Mesodermal cell (in vitro differentiated cells): ENCODE results near the gene TMEM163.
"Not testable (repeated sequence)": the region's sequence is repeated elsewhere in the genome, so short reads cannot be mapped to it uniquely, and the experiment has no call there.

Experiments
- H3K27ac ChIP-seq: 2 replicates; pipeline ENCODE4 v1.7.0; 2013; ENCODE audit warnings: mild to moderate bottlenecking, low read depth, low read length, moderate library complexity; ENCODE audit not compliant: severe bottlenecking
- H3K36me3 ChIP-seq: 2 replicates; pipeline ENCODE4 v1.7.1; 2013; ENCODE audit warnings: mild to moderate bottlenecking, low read length, moderate library complexity; ENCODE audit not compliant: control insufficient read depth, insufficient read depth
- H3K4me1 ChIP-seq: one replicate; pipeline ENCODE4 v1.7.1; 2013; ENCODE audit warnings: mild to moderate bottlenecking, low read length; ENCODE audit not compliant: insufficient read depth, control insufficient read depth, poor library complexity, severe bottlenecking
- H3K4me3 ChIP-seq: 2 replicates; pipeline ENCODE4 v1.7.0; 2013; ENCODE audit warnings: low read length, control low read depth, mild to moderate bottlenecking; ENCODE audit not compliant: insufficient read depth, poor library complexity, severe bottlenecking; ENCODE audit errors: extremely low read depth
- H3K9me3 ChIP-seq: 2 replicates; pipeline ENCODE4 v1.7.1; 2013; ENCODE audit warnings: mild to moderate bottlenecking, low read length, moderate library complexity; ENCODE audit not compliant: control insufficient read depth
- WGBS, 2 experiments: methylation state at CpG; one replicate each; pipeline ENCODE4 v1.1.5; 2013; ENCODE audit warnings: missing lambda C conversion rate in 2 of 2; ENCODE audit not compliant: insufficient coverage in 2 of 2; 5-methylcytosine and 5-hydroxymethylcytosine counted together

TMEM163 gene

GRCh38 chr2:134593519-134593918, 125.3 kb downstream of the TMEM163 start:
- H3K4me3 ChIP-seq, result no peak overlapping the region
- no peak overlapping the region for H3K27ac ChIP-seq
- WGBS, 2 experiments, result 79 to 95% methylated on average over 7 to 8 of the region's 8 CpGs
- H3K4me1 ChIP-seq, result no peaks in the 10 kb centered on the region
- peaks cover 10% of the 10 kb centered on the region for H3K9me3 ChIP-seq
- H3K36me3 ChIP-seq, result no peaks in the 10 kb centered on the region

DNA sequence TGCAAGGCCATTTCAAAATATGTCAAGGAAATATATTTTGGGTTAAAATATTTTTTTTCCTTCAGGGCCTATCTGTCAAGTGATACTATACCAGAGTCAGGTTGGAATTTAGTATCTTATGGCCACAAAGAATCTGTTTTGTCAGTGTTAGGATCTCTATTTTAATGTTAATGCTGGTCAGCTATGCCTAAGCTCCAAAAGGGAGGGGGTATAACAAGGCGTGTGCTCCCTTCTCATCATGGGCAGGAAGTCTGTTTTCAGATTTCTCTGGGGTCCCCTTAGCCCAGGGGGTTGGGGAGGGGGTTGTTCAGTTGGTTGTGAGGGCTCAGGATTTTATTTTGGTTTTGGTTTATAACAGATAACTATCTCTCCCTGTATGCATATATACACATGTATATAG, 126.4 kb downstream of the TMEM163 start:
- Histone ChIP-seq H3K36me3 (no peaks in the 10 kb centered on the region), H3K4me1 (no peaks in the 10 kb centered on the region), H3K4me3 (no peak overlapping the region), H3K27ac (no peak overlapping the region), H3K9me3 (peaks cover 10% of the 10 kb centered on the region)
- WGBS, 2 experiments, result no CpG with 5 or more reads among the region's 1 CpG

- Histone ChIP-seq H3K4me3 (no peak overlapping the region), H3K9me3 (peaks cover 10% of the 10 kb centered on the region), H3K4me1 (no peaks in the 10 kb centered on the region), H3K36me3 (no peaks in the 10 kb centered on the region), H3K27ac (no peak overlapping the region)
- 89 to 93% methylated on average over 1 of the region's 1 CpG for WGBS, 2 experiments
These were observed 127.3 kb downstream of the TMEM163 start for GRCh38 chr2:134591526-134591925.

- no peaks in the 10 kb centered on the region for H3K36me3 ChIP-seq
- H3K4me3 ChIP-seq, result no peak overlapping the region
- no peaks in the 10 kb centered on the region for H3K4me1 ChIP-seq
- H3K9me3 ChIP-seq, result peaks cover 10% of the 10 kb centered on the region
- H3K27ac ChIP-seq, result no peak overlapping the region
- WGBS, 2 experiments, result 80 to 86% methylated on average over 1 of the region's 1 CpG
These were observed 128.1 kb downstream of the TMEM163 start for GRCh38 chr2:134590679-134591078.

- not testable (repeated sequence) for H3K36me3 ChIP-seq, H3K27ac ChIP-seq
- 91 to 100% methylated on average over 2 of the region's 4 CpGs for WGBS, 2 experiments
These were observed 129.4 kb downstream of the TMEM163 start for GRCh38 chr2:134589171-134590083.

DNA sequence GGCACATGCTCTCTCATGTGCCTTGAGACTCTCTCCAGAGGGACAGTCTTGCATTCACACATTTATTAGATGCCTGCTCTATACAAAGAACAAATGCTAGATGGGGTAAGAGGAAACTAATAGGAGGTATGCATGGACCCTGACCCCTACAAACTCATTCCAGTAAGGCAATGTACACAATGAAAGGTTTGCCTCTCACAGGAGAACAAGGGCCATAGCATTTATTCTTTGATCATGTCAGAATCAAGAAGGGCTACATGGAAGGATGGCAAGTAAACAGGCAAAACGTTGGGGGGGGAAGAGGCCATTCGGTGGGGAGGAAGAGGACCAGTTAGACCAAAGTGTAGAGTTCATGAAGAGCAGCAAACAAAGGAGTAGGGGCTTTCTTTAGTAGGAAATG, 130.2 kb downstream of the TMEM163 start:
- Histone ChIP-seq H3K36me3 (no peaks in the 10 kb centered on the region), H3K4me3 (no peak overlapping the region), H3K9me3 (peaks cover 10% of the 10 kb centered on the region), H3K4me1 (no peaks in the 10 kb centered on the region), H3K27ac (no peak overlapping the region)
- WGBS, 2 experiments, result 85 to 89% methylated on average over 2 of the region's 2 CpGs

More at GRCh38 chr2:134589171-134590083, 129.4 kb downstream of the TMEM163 start:
- H3K4me1 ChIP-seq, H3K4me3 ChIP-seq: not testable (repeated sequence)
- H3K9me3 ChIP-seq, result peaks cover 10% of the 10 kb centered on the region

GRCh38 chr2:134586326-134586965, 132.4 kb downstream of the TMEM163 start:
- H3K9me3 ChIP-seq, result peaks cover 6% of the 10 kb centered on the region
- no peaks in the 10 kb centered on the region for H3K4me1 ChIP-seq
- WGBS, 2 experiments, result 90 to 98% methylated on average over 3 to 8 of the region's 8 CpGs
- H3K4me3 ChIP-seq, result no peak overlapping the region
- no peak overlapping the region for H3K27ac ChIP-seq
- no peaks in the 10 kb centered on the region for H3K36me3 ChIP-seq

DNA sequence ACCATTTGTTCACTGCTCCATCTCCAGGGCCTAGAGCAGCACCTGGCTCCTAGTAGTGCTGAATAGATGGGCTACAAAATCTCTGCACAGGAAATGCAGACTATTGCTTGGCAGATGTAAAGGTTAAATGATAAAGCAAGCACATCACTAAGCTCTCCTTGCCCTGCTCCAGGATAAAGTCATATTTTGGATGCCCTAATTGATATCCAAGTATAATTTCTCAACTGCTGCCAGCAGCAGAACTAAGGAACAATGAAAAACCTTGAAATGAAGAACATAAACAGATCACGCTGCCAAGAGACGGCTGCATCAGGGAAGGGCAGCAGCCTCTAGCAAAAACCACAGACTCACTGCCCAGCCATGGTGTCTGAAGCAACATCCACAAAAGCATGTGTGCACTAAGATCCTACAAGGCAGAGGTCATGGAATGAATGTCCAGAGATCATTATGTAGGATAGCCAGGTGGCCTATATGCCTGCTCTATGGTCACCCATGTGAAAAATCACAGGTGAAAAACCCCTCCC, 134.7 kb downstream of the TMEM163 start:
- Histone ChIP-seq H3K9me3 (no peaks in the 10 kb centered on the region), H3K4me1 (no peaks in the 10 kb centered on the region), H3K27ac (no peak overlapping the region), H3K36me3 (no peaks in the 10 kb centered on the region), H3K4me3 (no peak overlapping the region)
- 85 to 100% methylated on average over 2 of the region's 2 CpGs for WGBS, 2 experiments

GRCh38 chr2:134583462-134583861, 135.3 kb downstream of the TMEM163 start:
- no peaks in the 10 kb centered on the region for H3K9me3 ChIP-seq
- WGBS, 2 experiments, result 87 to 88% methylated on average over 6 of the region's 6 CpGs
- H3K4me3 ChIP-seq, result no peak overlapping the region

GRCh38 chr2:134582547-134582899, 136.3 kb downstream of the TMEM163 start:
- no peaks in the 10 kb centered on the region for H3K4me1 ChIP-seq
- no peak overlapping the region for H3K27ac ChIP-seq
- WGBS, 2 experiments, result 80 to 86% methylated on average over 1 to 2 of the region's 2 CpGs
- no peaks in the 10 kb centered on the region for H3K36me3 ChIP-seq
- no peak overlapping the region for H3K4me3 ChIP-seq
- H3K9me3 ChIP-seq, result no peaks in the 10 kb centered on the region

More at GRCh38 chr2:134583462-134583861, 135.3 kb downstream of the TMEM163 start:
- no peaks in the 10 kb centered on the region for H3K4me1 ChIP-seq
- no peaks in the 10 kb centered on the region for H3K36me3 ChIP-seq
- H3K27ac ChIP-seq, result no peak overlapping the region
